Fibroblast of lung (primary cell): ENCODE measurements around the gene STMN1.

Experiments
- CTCF ChIP-seq, 2 donors: IDR thresholded peaks in 1 of 2; conservative IDR thresholded peaks in 1 of 2; 1 replicate in 1 of 2; 2 replicates in 1 of 2; pipeline ENCODE4 v1.5.1; 2011 to 2012; ENCODE audit warnings: low read length in 2 of 2, control low read depth in 1 of 2, inconsistent platforms in 1 of 2, low read depth in 1 of 2, mild to moderate bottlenecking in 1 of 2
- EZH2 ChIP-seq: IDR thresholded peaks from 2 replicates; pipeline ENCODE4 v1.5.1; 2012; ENCODE audit warnings: low read length, control low read depth, mild to moderate bottlenecking; ENCODE audit errors: missing control alignments

DNA sequence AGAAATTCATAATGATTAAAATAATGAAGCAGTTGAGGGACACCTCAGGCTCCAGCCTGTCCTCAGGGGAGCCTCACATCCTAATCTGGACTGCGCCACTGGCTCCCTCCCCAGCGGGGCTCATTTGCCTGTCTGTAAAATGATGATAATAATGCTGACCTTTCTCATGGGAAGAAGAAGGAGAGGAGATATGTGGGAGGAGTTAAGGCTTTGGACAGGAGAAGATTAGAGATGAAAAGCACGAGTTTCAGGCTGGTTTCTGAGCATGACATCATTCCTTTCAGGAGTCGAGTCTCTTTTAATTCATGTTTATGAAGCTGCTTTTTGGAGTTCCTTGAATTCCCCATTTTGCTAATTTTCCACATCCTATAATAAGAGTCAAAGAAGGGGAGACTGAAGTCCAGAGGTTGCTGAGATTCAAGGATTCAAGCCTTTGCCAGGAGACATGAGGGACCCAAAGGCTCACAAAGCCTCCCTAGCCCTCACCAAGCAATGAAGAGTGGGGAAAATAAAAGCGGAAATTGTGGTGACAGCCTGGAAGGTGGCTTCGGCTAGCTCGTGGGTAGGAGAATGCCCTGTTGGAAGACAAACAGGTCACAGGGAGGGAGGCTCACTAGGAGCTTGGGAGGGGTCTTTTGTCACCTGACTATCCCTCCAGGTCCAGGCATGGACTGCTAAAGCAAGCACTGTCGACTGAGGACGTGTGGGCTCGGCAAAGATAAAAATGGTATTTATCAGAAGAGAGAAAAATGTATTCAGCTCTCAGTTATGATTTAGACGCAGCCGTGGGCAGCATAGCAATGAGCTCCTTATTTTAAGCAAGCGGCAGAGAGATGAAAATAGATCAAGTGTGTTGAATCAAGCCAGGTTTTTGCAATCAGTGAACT is 27.5 kb upstream of the STMN1 start:
- no peak for TF ChIP-seq CTCF (conservative IDR thresholded peaks at IDR 0.05 in 1 of 2, IDR thresholded peaks at IDR 0.05 in 1 of 2; ENCODE audit: low read depth in 1 of 2, low read length in 2 of 2)
- no peak for TF ChIP-seq EZH2
